Measurements from ENCODE around the gene SLC17A6. TPM values are rescaled to one million over a fixed set of nuclear protein-coding genes. Genes with fewer than 3 reads are reported as not detected.

SLC17A6 gene
- total RNA-seq (2021) (not detected in 2 replicates), Bru-seq, nascent RNA (not detected), BruChase-seq, experiment 1, labeled RNA remaining after a 2-hour chase (not detected), BruChase-seq, experiment 2, labeled RNA remaining after a 6-hour chase (not detected)
- long read RNA-seq = 0 reads

DNA sequence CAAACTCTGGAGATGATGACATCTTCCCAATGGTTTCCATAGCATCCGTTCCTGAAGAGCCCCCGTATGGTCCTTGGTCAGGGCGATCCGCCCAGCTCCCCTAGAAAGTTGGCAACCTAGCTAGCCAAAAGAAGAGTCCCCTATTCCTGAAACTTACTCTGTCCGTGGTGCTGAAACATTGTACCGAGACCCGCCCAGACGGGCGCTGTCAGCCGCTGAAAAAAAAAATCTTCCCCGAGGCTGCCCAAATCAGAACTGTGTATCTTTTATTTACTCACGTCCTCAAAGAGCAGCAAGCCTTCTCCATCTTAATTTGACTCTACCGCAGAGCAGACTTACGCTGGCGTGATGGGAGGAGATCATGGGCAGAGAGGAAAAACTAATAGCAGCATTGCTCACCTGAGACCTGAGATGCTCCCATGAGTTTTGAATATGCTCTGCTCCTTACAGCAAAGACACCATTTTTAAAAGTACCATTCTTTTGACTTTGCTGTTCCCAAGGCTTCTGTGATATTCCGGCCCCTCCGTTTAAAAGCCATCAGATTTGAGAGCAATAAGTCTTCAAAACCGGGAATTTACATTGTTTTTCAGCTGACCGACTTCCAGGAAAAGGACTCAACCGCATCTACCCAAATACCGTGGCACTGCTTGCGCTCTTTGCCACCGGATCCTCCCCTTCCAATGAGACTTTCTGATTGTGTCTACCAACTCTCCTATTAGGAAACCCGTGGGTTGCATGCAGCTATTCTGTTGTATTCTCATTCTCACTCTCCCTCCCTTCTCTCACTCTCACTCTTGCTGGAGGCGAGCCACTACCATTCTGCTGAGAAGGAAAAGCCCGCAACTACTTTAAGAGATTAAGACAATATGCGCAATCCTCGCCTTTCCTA lies at the start of gene SLC17A6:
TSS of gene SLC17A6 (plus strand) at position 786 of the 890 bp plus-strand sequence. CDS start 153 bp downstream, outside the sequence.
- no peak for DNase-seq
- no peak for TF ChIP-seq EZH2 (IDR thresholded peaks at IDR 0.05; ENCODE audit: low read depth)
- POLR2A ChIA-PET (ENCODE audit: unreplicated experiment) = no interaction called here
- Histone ChIP-seq H3K4me3 (no peak within 1 kb of the TSS), H3K27ac (no peak within 1 kb of the TSS), H3F3A (ENCODE audit: insufficient read depth, low read depth) (no peaks in the 10 kb centered on the region), H3K36me3 (ENCODE audit: low read depth) (no peaks in the 10 kb centered on the region), H3K27me3 (ENCODE audit: insufficient read depth, low read depth) (peaks cover 35% of the 10 kb centered on the region), H2AFZ (no peak within 1 kb of the TSS), H3K4me1 (replicated peaks; ENCODE audit: insufficient read depth) (no peaks in the 10 kb centered on the region), H4K20me1 (ENCODE audit: insufficient read depth) (no peaks in the 10 kb centered on the region), H3K79me2 (ENCODE audit: low read depth) (no peaks in the 10 kb centered on the region), H3K9me2 (ENCODE audit: insufficient read depth) (no peaks in the 10 kb centered on the region), H3K9me3 (ENCODE audit: insufficient read depth, low read depth) (no peaks in the 10 kb centered on the region), H3K4me2 (no peak within 1 kb of the TSS)
- no TSS peak for BruUV-seq (replicated peaks)
- intact Hi-C loops (cut with micrococcal nuclease; ENCODE audit: unreplicated experiment) = no loop called here
- CTCF ChIA-PET = no interaction called here

DNA sequence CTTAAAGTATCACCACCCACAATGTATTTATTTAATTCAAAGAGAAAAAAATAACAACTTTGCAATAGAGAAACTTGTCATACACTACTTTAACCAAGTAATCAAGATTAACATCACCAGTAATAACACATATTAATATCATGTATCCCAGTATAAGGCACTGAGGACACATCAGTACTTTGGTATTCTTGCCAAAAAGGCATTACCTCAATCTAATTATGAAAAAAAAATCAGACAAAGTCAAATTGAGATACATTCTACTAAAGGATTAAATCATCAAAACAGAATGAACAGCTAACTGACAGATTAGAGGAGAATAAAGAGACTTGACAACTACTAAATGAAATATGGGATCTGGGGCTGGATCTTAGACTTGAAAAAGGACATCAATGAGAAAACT lies 35.8 kb upstream of the SLC17A6 start:
- Histone ChIP-seq H3K36me3 (ENCODE audit: low read depth) (no peaks in the 10 kb centered on the region), H4K20me1 (ENCODE audit: insufficient read depth) (no peaks in the 10 kb centered on the region; the same call in 1 of the 2 replicates), H2AFZ (no peak overlapping the region), H3K4me3 (no peak overlapping the region), H3K4me2 (no peak overlapping the region), H3K4me1 (replicated peaks; ENCODE audit: insufficient read depth) (no peaks in the 10 kb centered on the region), H3K27me3 (ENCODE audit: insufficient read depth, low read depth) (no peaks in the 10 kb centered on the region), H3K9me2 (ENCODE audit: insufficient read depth) (no peaks in the 10 kb centered on the region), H3F3A (ENCODE audit: insufficient read depth, low read depth) (no peaks in the 10 kb centered on the region), H3K79me2 (ENCODE audit: low read depth) (no peaks in the 10 kb centered on the region), H3K27ac (no peak overlapping the region), H3K9me3 (ENCODE audit: insufficient read depth, low read depth) (no peaks in the 10 kb centered on the region)
- ChIA-PET POLR2A (ENCODE audit: unreplicated experiment) (no interaction called here), CTCF (no interaction called here)
- no peak for TF ChIP-seq CTCF (conservative IDR thresholded peaks at IDR 0.05)
- no peak for TF ChIP-seq EZH2 (IDR thresholded peaks at IDR 0.05; ENCODE audit: low read depth)
- BruUV-seq (replicated peaks) = no TSS peak
- no peak for DNase-seq
- intact Hi-C loops (cut with micrococcal nuclease; ENCODE audit: unreplicated experiment) = loop anchor here (5.0 to 10.0 kb wide), 2 partner anchors 55 to 1658 kb away; no protein-coding TSS in a partner anchor

- Histone ChIP-seq H3K79me2 (ENCODE audit: low read depth) (no peaks in the 10 kb centered on the region), H3K27ac (no peak overlapping the region), H3K9me3 (ENCODE audit: insufficient read depth, low read depth) (no peaks in the 10 kb centered on the region), H3F3A (ENCODE audit: insufficient read depth, low read depth) (no peaks in the 10 kb centered on the region), H3K4me3 (no peak overlapping the region), H3K4me2 (no peak overlapping the region), H3K9me2 (ENCODE audit: insufficient read depth) (no peaks in the 10 kb centered on the region), H3K36me3 (ENCODE audit: low read depth) (no peaks in the 10 kb centered on the region), H3K27me3 (ENCODE audit: insufficient read depth, low read depth) (no peaks in the 10 kb centered on the region), H3K4me1 (replicated peaks; ENCODE audit: insufficient read depth) (no peaks in the 10 kb centered on the region), H4K20me1 (ENCODE audit: insufficient read depth) (no peaks in the 10 kb centered on the region; the same call in 1 of the 2 replicates), H2AFZ (no peak overlapping the region)
- DNase-seq = no peak
- ChIA-PET CTCF (interaction anchor here (0.9 kb wide), 1 partner anchor 60 kb away, joined by 3 read pairs; no protein-coding TSS in a partner anchor), POLR2A (ENCODE audit: unreplicated experiment) (no interaction called here)
- intact Hi-C loops (cut with micrococcal nuclease; ENCODE audit: unreplicated experiment) = loop anchor here (5.0 to 10.0 kb wide), 2 partner anchors 57 to 1660 kb away; no protein-coding TSS in a partner anchor
- TF ChIP-seq EZH2 (IDR thresholded peaks at IDR 0.05; ENCODE audit: low read depth) (no peak), CTCF (conservative IDR thresholded peaks at IDR 0.05) (peak; percentile 82)
- BruUV-seq (replicated peaks) = no TSS peak
Observed at GRCh38 chr11:22304337-22304961, 33.7 kb upstream of the SLC17A6 start.

Measured in PC-9 (cell line).